ENCODE results near the gene PCARE.
"Not testable (repeated sequence)": the region's sequence is repeated elsewhere in the genome, so short reads cannot be mapped to it uniquely, and the experiment has no call there.

Gene PCARE

GRCh38 chr2:29113027-29113686 is 38.8 kb upstream of the PCARE start:
- Histone ChIP-seq H3K4me1 (ENCODE audit: control insufficient read depth, insufficient read depth, low read length) (peaks cover 4% of the 10 kb centered on the region; the same call in 1 of the 2 replicates), H3K9me3 (ENCODE audit: control insufficient read depth, insufficient read depth, low read depth, low read length) (no peaks in the 10 kb centered on the region), H3K9ac (ENCODE audit: low read length) (no peak overlapping the region), H3K27me3 (ENCODE audit: control insufficient read depth, insufficient read depth, low read length) (peaks cover 58% of the 10 kb centered on the region), H3K27ac (ENCODE audit: low read depth, low read length) (no peak overlapping the region), H3K36me3 (ENCODE audit: control insufficient read depth, insufficient read depth, low read length) (no peaks in the 10 kb centered on the region), H3K4me3 (ENCODE audit: low read depth, low read length) (no peak overlapping the region)

GRCh38 chr2:29112379-29112778 is 38.1 kb upstream of the PCARE start:
- H3K4me1 ChIP-seq (ENCODE audit: control insufficient read depth, insufficient read depth, low read length) = peaks cover 4% of the 10 kb centered on the region; the same call in 1 of the 2 replicates
- no peak overlapping the region for H3K4me3 ChIP-seq (ENCODE audit: low read depth, low read length)
- H3K27ac ChIP-seq (ENCODE audit: low read depth, low read length) = no peak overlapping the region
- no peaks in the 10 kb centered on the region for H3K9me3 ChIP-seq (ENCODE audit: control insufficient read depth, insufficient read depth, low read depth, low read length)
- no peak overlapping the region for H3K9ac ChIP-seq (ENCODE audit: low read length)
- no peaks in the 10 kb centered on the region for H3K36me3 ChIP-seq (ENCODE audit: control insufficient read depth, insufficient read depth, low read length)
- peaks cover 50% of the 10 kb centered on the region for H3K27me3 ChIP-seq (ENCODE audit: control insufficient read depth, insufficient read depth, low read length)

- Histone ChIP-seq H3K27ac (ENCODE audit: low read depth, low read length) (no peak overlapping the region), H3K9me3 (ENCODE audit: control insufficient read depth, insufficient read depth, low read depth, low read length) (no peaks in the 10 kb centered on the region), H3K4me1 (ENCODE audit: control insufficient read depth, insufficient read depth, low read length) (peaks cover 4% of the 10 kb centered on the region; the same call in 1 of the 2 replicates), H3K27me3 (ENCODE audit: control insufficient read depth, insufficient read depth, low read length) (peaks cover 37% of the 10 kb centered on the region), H3K4me3 (ENCODE audit: low read depth, low read length) (no peak overlapping the region), H3K9ac (ENCODE audit: low read length) (no peak overlapping the region), H3K36me3 (ENCODE audit: control insufficient read depth, insufficient read depth, low read length) (no peaks in the 10 kb centered on the region)
Measured at GRCh38 chr2:29110916-29111535, 36.7 kb upstream of the PCARE start.

- H3K27me3 ChIP-seq (ENCODE audit: control insufficient read depth, insufficient read depth, low read length) = peaks cover 20% of the 10 kb centered on the region
- H3K9me3 ChIP-seq (ENCODE audit: control insufficient read depth, insufficient read depth, low read depth, low read length) = no peaks in the 10 kb centered on the region
- no peaks in the 10 kb centered on the region for H3K36me3 ChIP-seq (ENCODE audit: control insufficient read depth, insufficient read depth, low read length)
- H3K4me3 ChIP-seq (ENCODE audit: low read depth, low read length) = no peak overlapping the region
- H3K9ac ChIP-seq (ENCODE audit: low read length) = no peak overlapping the region
- no peak overlapping the region for H3K27ac ChIP-seq (ENCODE audit: low read depth, low read length)
- no peaks in the 10 kb centered on the region for H3K4me1 ChIP-seq (ENCODE audit: control insufficient read depth, insufficient read depth, low read length)
Measured at GRCh38 chr2:29109246-29109645, 34.9 kb upstream of the PCARE start.

GRCh38 chr2:29108225-29108624 is 33.9 kb upstream of the PCARE start:
- Histone ChIP-seq H3K9ac (ENCODE audit: low read length) (no peak overlapping the region), H3K4me1 (ENCODE audit: control insufficient read depth, insufficient read depth, low read length) (no peaks in the 10 kb centered on the region), H3K27me3 (ENCODE audit: control insufficient read depth, insufficient read depth, low read length) (peaks cover 10% of the 10 kb centered on the region), H3K4me3 (ENCODE audit: low read depth, low read length) (no peak overlapping the region), H3K9me3 (ENCODE audit: control insufficient read depth, insufficient read depth, low read depth, low read length) (no peaks in the 10 kb centered on the region), H3K36me3 (ENCODE audit: control insufficient read depth, insufficient read depth, low read length) (no peaks in the 10 kb centered on the region), H3K27ac (ENCODE audit: low read depth, low read length) (no peak overlapping the region)

GRCh38 chr2:29107547-29107946 is 33.2 kb upstream of the PCARE start:
- not testable (repeated sequence) for H3K4me3 ChIP-seq (ENCODE audit: low read depth, low read length); H3K9me3 ChIP-seq (ENCODE audit: control insufficient read depth, insufficient read depth, low read depth, low read length); H3K36me3 ChIP-seq (ENCODE audit: control insufficient read depth, insufficient read depth, low read length); H3K9ac ChIP-seq (ENCODE audit: low read length); H3K27ac ChIP-seq (ENCODE audit: low read depth, low read length); H3K27me3 ChIP-seq (ENCODE audit: control insufficient read depth, insufficient read depth, low read length); H3K4me1 ChIP-seq (ENCODE audit: control insufficient read depth, insufficient read depth, low read length)

- H3K4me3 ChIP-seq (ENCODE audit: low read depth, low read length) = no peak overlapping the region
- H3K27ac ChIP-seq (ENCODE audit: low read depth, low read length) = no peak overlapping the region
- H3K27me3 ChIP-seq (ENCODE audit: control insufficient read depth, insufficient read depth, low read length) = no peaks in the 10 kb centered on the region
- 0 out of 2 replicates have a peak, but pooled peaks cover 2% of the 10 kb centered on the region for H3K9me3 ChIP-seq (ENCODE audit: control insufficient read depth, insufficient read depth, low read depth, low read length)
- no peak overlapping the region for H3K9ac ChIP-seq (ENCODE audit: low read length)
- H3K36me3 ChIP-seq (ENCODE audit: control insufficient read depth, insufficient read depth, low read length) = no peaks in the 10 kb centered on the region
- H3K4me1 ChIP-seq (ENCODE audit: control insufficient read depth, insufficient read depth, low read length) = no peaks in the 10 kb centered on the region
Measured at GRCh38 chr2:29106980-29107388, 32.7 kb upstream of the PCARE start.

GRCh38 chr2:29106256-29106655 is 31.9 kb upstream of the PCARE start:
- no peaks in the 10 kb centered on the region for H3K4me1 ChIP-seq (ENCODE audit: control insufficient read depth, insufficient read depth, low read length)
- H3K27ac ChIP-seq (ENCODE audit: low read depth, low read length) = no peak overlapping the region
- no peaks in the 10 kb centered on the region for H3K36me3 ChIP-seq (ENCODE audit: control insufficient read depth, insufficient read depth, low read length)
- no peak overlapping the region for H3K9ac ChIP-seq (ENCODE audit: low read length)
- no peak overlapping the region for H3K4me3 ChIP-seq (ENCODE audit: low read depth, low read length)
- H3K27me3 ChIP-seq (ENCODE audit: control insufficient read depth, insufficient read depth, low read length) = no peaks in the 10 kb centered on the region
- 0 out of 2 replicates have a peak, but pooled peaks cover 2% of the 10 kb centered on the region for H3K9me3 ChIP-seq (ENCODE audit: control insufficient read depth, insufficient read depth, low read depth, low read length)

GRCh38 chr2:29105375-29105774 is 31.1 kb upstream of the PCARE start:
- peaks cover 7% of the 10 kb centered on the region for H3K9me3 ChIP-seq (ENCODE audit: control insufficient read depth, insufficient read depth, low read depth, low read length)
- no peak overlapping the region for H3K27ac ChIP-seq (ENCODE audit: low read depth, low read length)
- no peak overlapping the region for H3K9ac ChIP-seq (ENCODE audit: low read length)
- no peaks in the 10 kb centered on the region for H3K4me1 ChIP-seq (ENCODE audit: control insufficient read depth, insufficient read depth, low read length)
- no peak overlapping the region for H3K4me3 ChIP-seq (ENCODE audit: low read depth, low read length)
- H3K36me3 ChIP-seq (ENCODE audit: control insufficient read depth, insufficient read depth, low read length) = no peaks in the 10 kb centered on the region
- no peaks in the 10 kb centered on the region for H3K27me3 ChIP-seq (ENCODE audit: control insufficient read depth, insufficient read depth, low read length)

- H3K27ac ChIP-seq (ENCODE audit: low read depth, low read length) = no peak overlapping the region
- H3K4me3 ChIP-seq (ENCODE audit: low read depth, low read length) = no peak overlapping the region
- H3K9me3 ChIP-seq (ENCODE audit: control insufficient read depth, insufficient read depth, low read depth, low read length) = peaks cover 7% of the 10 kb centered on the region
- no peak overlapping the region for H3K9ac ChIP-seq (ENCODE audit: low read length)
- no peaks in the 10 kb centered on the region for H3K27me3 ChIP-seq (ENCODE audit: control insufficient read depth, insufficient read depth, low read length)
- no peaks in the 10 kb centered on the region for H3K36me3 ChIP-seq (ENCODE audit: control insufficient read depth, insufficient read depth, low read length)
- H3K4me1 ChIP-seq (ENCODE audit: control insufficient read depth, insufficient read depth, low read length) = no peaks in the 10 kb centered on the region
Measured at GRCh38 chr2:29104688-29105087, 30.4 kb upstream of the PCARE start.

- peaks cover 7% of the 10 kb centered on the region for H3K9me3 ChIP-seq (ENCODE audit: control insufficient read depth, insufficient read depth, low read depth, low read length)
- H3K4me3 ChIP-seq (ENCODE audit: low read depth, low read length) = no peak overlapping the region
- H3K9ac ChIP-seq (ENCODE audit: low read length) = no peak overlapping the region
- H3K27me3 ChIP-seq (ENCODE audit: control insufficient read depth, insufficient read depth, low read length) = no peaks in the 10 kb centered on the region
- H3K27ac ChIP-seq (ENCODE audit: low read depth, low read length) = no peak overlapping the region
- no peaks in the 10 kb centered on the region for H3K36me3 ChIP-seq (ENCODE audit: control insufficient read depth, insufficient read depth, low read length)
- no peaks in the 10 kb centered on the region for H3K4me1 ChIP-seq (ENCODE audit: control insufficient read depth, insufficient read depth, low read length)
Measured at GRCh38 chr2:29100564-29100963, 26.2 kb upstream of the PCARE start.
